Kidney capillary endothelial cell (primary cell): Measurements from ENCODE around the gene OR52N1.

ENCODE experiments used
- DNase-seq: peaks from one replicate; pipeline ENCODE4 v3.0.0-alpha.2; 2018; ENCODE audit warnings: low spot score

Gene OR52N1

GRCh38 chr11:5791165-5791564 lies at the start of gene OR52N1:
Gene OR52N1 (minus strand): TSS chr11:5791265. CDS start chr11:5788816, 2,449 bp downstream.
- no peak for DNase-seq

GRCh38 chr11:5837695-5838094 lies 46.6 kb upstream of the OR52N1 start:
- DNase-seq = no peak

- DNase-seq = no peak
Measured at GRCh38 chr11:5833446-5833845, 42.4 kb upstream of the OR52N1 start.

- DNase-seq = no peak
Measured at GRCh38 chr11:5831196-5831829, 40.2 kb upstream of the OR52N1 start.

- DNase-seq = no peak
Measured at GRCh38 chr11:5818245-5818886, 27.3 kb upstream of the OR52N1 start.

GRCh38 chr11:5815534-5815933 lies 24.5 kb upstream of the OR52N1 start:
- no peak for DNase-seq

GRCh38 chr11:5809905-5810795 lies 19.1 kb upstream of the OR52N1 start:
- no peak for DNase-seq

GRCh38 chr11:5809122-5809519 lies 18.1 kb upstream of the OR52N1 start:
- DNase-seq = peak; percentile 2

GRCh38 chr11:5808500-5809121 lies 17.5 kb upstream of the OR52N1 start, which contains the start of gene OR52N2:
Gene OR52N2 (plus strand): TSS chr11:5808924. CDS start chr11:5820336, 11,412 bp downstream.
- peak; percentile 67 for DNase-seq

- no peak for DNase-seq
Measured at GRCh38 chr11:5807580-5807979, 16.5 kb upstream of the OR52N1 start.

- no peak for DNase-seq
Measured at GRCh38 chr11:5803982-5804381, 12.9 kb upstream of the OR52N1 start.

- DNase-seq = no peak
Measured at GRCh38 chr11:5796541-5796940, 5.5 kb upstream of the OR52N1 start.

GRCh38 chr11:5783255-5783654 lies 7.8 kb downstream of the OR52N1 start, which contains the start of gene OR52N5:
Gene OR52N5 (minus strand): TSS chr11:5783355. CDS start chr11:5778634, 4,721 bp downstream.
- DNase-seq = no peak

GRCh38 chr11:5767056-5767455 lies 24.0 kb downstream of the OR52N1 start:
- DNase-seq = no peak

GRCh38 chr11:5753943-5754342 lies 37.1 kb downstream of the OR52N1 start, which contains the start of gene OR52N4:
Gene OR52N4 (plus strand): TSS chr11:5754243. CDS start chr11:5754741, 498 bp downstream.
- no peak for DNase-seq

GRCh38 chr11:5749836-5750235 lies 41.2 kb downstream of the OR52N1 start:
- no peak for DNase-seq

- no peak for DNase-seq
Measured at GRCh38 chr11:5746614-5747013, 44.5 kb downstream of the OR52N1 start.

GRCh38 chr11:5738431-5738830 lies 52.6 kb downstream of the OR52N1 start:
- no peak for DNase-seq

- DNase-seq = no peak
Measured at GRCh38 chr11:5737670-5738392, 53.2 kb downstream of the OR52N1 start.

GRCh38 chr11:5737091-5737490 lies 54.0 kb downstream of the OR52N1 start:
- DNase-seq = no peak
